Islet of Langerhans (tissue), 1 donor: ENCODE data around the gene MAP3K9.

ENCODE experiments used
- FAIRE-seq: peaks from one replicate; lab custom pipeline; 2011; peaks lifted over from hg19 to GRCh38; lab: Jason Lieb, UNC

MAP3K9 gene

GRCh38 chr14:70697701-70698100 is 111.6 kb downstream of the MAP3K9 start:
- no peak for FAIRE-seq

- no peak for FAIRE-seq
These were observed 113.3 kb downstream of the MAP3K9 start for GRCh38 chr14:70696026-70696425.

DNA sequence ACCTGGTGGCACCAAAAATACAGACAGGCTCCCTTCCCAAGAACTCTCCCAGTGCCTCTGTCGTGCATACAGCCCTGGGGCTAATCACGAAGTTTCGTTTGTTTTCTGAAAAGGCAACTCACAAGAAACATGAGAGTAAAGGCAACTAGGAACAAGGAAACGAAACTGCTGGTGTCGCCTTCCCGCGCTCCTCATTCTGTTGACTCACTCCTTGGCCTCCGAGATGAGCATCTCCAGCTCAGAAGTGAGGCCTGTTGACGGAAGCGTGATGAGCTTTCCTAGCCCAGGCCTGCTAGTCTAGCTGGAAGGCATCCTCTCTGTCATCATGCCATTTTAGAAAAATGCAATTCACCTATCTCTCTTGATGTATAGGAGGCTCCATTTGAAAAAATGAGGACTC is 117.1 kb downstream of the MAP3K9 start:
- FAIRE-seq: no peak

DNA sequence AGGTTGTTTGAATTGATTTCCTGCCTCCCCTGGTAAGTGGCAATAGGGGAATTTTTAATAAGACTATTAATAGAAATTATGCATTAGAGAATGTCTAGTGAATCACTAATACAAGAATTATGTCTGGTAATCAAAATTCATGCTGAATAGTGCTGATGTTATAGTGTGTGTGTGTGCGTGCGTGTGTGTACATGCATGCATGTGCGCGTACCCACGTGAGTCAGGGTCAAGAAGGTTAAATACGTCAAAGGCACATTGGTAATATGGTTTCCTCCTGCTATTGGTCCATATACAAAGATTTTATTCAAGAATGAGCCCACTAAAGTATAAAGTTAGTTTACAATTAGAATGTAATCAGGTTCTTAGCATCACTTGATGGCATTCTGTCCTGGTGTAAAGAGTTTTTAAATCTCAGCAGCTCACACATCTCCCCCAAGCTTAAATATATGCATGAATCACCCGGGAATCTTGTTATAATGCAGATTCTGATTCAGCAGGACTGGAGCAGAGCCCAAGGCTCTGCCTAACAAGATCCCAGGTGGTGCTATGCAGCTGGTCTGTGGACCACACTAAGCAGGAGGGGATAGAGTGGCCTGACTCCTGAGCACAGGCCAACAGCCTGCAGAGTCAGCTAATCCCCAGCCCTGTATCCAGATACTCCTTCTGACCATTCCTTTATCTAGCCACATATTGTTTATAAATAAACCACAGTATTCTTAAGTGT is 123.7 kb downstream of the MAP3K9 start:
- FAIRE-seq: no peak

DNA sequence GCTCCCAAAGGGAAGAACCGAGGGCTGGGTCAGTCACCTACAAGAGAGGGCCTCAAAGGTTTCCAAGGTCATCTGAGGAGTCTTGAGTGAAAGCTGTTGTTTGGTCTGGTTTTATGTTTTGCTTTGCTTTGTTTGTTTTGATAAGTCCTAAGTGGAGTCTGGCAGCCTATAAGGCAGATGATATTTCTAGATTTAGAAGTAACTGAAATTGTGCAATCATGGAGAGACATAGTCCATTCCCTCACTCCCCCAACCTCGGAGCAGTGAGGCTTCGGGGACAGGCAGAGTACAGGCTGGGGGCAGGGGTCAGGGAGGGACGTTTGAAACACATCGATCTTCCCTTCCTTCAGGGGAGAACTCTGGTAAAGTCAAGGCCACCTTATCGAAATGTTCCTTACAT is 125.3 kb downstream of the MAP3K9 start:
- FAIRE-seq: no peak

DNA sequence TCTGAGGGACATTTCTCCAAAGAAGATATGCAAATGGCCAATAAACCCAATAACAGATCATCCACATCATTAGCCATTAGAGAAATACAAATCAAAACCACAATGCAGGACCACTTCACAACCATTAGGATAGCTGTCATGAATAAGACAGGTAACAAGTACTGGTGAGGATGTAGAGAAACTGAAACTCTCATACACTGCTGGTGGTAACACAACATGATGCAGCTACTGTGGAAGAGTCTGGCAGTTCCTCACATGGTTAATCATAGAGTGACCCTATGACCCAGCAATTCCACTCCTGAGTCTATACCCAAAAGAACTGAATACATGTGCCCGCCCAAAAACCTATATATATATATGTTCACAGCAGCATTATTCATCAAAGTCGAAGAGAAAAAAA is 128.6 kb downstream of the MAP3K9 start:
- no peak for FAIRE-seq

GRCh38 chr14:70677341-70677740 is 132.0 kb downstream of the MAP3K9 start:
- FAIRE-seq: no peak
